GM13977 (cell line): ENCODE results near the gene EIF3B.
"Not testable (repeated sequence)": the region's sequence is repeated elsewhere in the genome, so short reads cannot be mapped to it uniquely, and the experiment has no call there.

Experiments
- DNase-seq: peaks from one replicate; pipeline ENCODE4 v3.0.0; 2012; ENCODE audit warnings: low spot score
- CTCF ChIP-seq: IDR thresholded peaks from 2 replicates; pipeline ENCODE4 v1.5.1; 2012; ENCODE audit warnings: mild to moderate bottlenecking, control low read depth; ENCODE audit not compliant: insufficient read depth; ENCODE audit errors: extremely low read depth, missing control alignments
- in situ Hi-C: fragments of 300-500 bp; cut with MboI; formaldehyde crosslinking; loops from one replicate; pipeline ENCODE4 v1.12.0; 2022; ENCODE audit warnings: low sequenced_read_pairs, low pct_unique_long_range_greater_than_20kb, mixed read lengths, inconsistent platforms; ENCODE audit not compliant: unreplicated experiment

The EIF3B gene

DNA sequence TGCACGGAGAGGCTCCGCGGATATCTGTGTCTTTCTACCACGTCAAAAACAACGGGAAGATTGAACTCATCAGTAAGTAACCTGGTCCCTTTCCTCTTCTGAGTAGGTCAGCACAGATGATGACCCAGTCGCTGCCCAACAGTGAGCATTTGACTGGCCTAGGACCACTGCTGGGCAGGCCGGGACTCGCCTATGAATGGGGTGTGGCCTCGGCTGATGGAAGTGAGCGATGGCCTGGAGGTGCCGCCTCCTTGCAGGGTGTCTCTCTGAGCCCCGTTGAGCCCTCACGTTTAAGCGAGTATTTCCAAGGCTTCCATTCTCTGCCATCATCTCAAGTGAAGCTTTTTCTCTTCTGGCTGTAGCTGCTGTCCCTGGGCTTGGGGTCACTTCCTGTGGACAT, 18.1 kb downstream of the EIF3B start:
- no peak for TF ChIP-seq CTCF

GRCh38 chr7:2373124-2373556, 18.5 kb downstream of the EIF3B start:
- in situ Hi-C loops, result no loop called here
- no peak for TF ChIP-seq CTCF
- DNase-seq, result no peak

More for the DNA sequence above, 18.1 kb downstream of the EIF3B start:
- DNase-seq, result no peak
- in situ Hi-C loops, result no loop called here

DNA sequence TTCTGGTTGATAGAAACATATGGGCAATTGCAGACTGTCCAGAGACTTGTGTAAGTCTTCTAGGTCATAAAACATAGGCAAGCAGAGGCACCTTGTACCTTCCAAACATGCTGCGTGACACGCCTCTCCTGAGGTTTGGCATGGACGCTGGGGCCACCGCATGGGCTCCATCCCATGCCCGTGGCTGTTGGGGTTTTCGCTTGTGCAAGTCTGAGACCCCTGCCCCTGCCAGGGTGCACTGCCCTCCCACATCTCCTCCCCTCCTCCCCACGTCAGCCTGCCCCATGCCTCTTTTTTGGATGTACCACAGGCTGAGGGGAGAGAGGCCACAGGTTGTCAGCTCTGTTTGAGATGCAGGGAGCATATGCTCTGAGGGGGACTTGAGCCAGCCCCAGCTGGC, 19.0 kb downstream of the EIF3B start:
- TF ChIP-seq CTCF, result no peak
- in situ Hi-C loops, result no loop called here
- no peak for DNase-seq

GRCh38 chr7:2374401-2374800, 19.8 kb downstream of the EIF3B start:
- in situ Hi-C loops, result no loop called here
- no peak for TF ChIP-seq CTCF
- no peak for DNase-seq

- no peak for TF ChIP-seq CTCF
- in situ Hi-C loops, result no loop called here
- DNase-seq, result no peak
Measured at GRCh38 chr7:2374830-2375728, 20.5 kb downstream of the EIF3B start.

DNA sequence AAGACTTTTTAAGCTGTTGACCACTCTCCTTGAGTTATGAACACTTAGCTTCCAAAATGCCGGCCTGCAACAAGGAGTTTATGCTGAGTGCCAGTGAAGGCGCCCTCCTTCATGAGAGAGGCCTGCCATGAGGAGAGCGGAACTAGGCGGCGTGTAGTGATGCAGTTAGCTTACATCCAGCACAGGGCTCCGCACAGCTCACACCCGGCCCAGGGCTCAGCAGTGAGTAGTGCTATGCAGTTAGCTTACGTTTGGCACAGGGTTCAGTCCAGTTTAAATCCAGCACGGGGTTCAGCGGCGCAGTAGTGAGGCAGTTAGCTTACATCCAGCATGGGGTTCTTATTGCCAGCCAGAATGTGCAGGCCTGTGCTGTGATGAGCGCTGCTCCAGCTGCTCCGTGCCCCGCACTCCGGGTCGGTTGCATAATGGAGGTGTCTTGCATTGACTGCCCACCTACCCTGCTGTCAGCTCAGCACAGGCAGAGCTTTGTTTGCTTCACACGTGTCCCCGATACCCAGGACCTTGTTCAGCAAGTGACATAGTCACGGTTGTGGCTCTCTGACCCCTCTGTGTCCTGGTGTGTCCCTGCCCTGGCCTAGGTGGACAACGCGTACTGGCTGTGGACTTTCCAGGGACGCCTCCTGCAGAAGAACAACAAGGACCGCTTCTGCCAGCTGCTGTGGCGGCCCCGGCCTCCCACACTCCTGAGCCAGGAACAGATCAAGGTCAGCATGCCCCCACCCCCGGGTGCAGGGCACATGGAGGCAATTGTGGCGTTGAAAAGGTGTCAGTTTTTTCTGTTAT, 21.9 kb downstream of the EIF3B start:
- TF ChIP-seq CTCF, result no peak
- DNase-seq, result no peak
- in situ Hi-C loops, result no loop called here

DNA sequence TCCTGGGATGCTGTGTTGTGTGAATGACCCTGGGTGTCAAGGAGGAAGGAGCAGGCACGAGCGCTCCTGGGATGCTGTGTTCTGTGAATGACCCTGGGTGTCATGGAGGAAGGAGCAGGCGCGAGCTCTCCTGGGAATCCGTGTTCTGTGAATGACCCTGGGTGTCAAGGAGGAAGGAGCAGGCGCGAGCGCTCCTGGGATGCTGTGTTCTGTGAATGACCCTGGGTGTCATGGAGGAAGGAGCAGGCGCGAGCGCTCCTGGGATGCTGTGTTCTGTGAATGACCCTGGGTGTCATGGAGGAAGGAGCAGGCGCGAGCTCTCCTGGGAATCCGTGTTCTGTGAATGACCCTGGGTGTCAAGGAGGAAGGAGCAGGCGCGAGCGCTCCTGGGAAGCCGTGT, 22.9 kb downstream of the EIF3B start:
- in situ Hi-C loops, DNase-seq: not testable (repeated sequence)

- in situ Hi-C loops, DNase-seq: not testable (repeated sequence)
Measured at GRCh38 chr7:2378125-2378524, 23.5 kb downstream of the EIF3B start.
